Muscle of back (tissue), 10 donors: ENCODE measurements around the gene CUEDC2. TPM values are rescaled to one million over a fixed set of nuclear protein-coding genes. Genes with fewer than 3 reads are reported as not detected.

ENCODE experiments used
- polyA plus RNA-seq, 10 donors: library from polyadenylated mRNA; unstranded; fragments of 120-200 nt; gene quantifications; one replicate each; pipeline ENCODE4 v1.2.1, GENCODE V29; 2013; ENCODE audit not compliant: insufficient read length in 10 of 10

CUEDC2 gene
- polyA plus RNA-seq, 10 donors = 45.7 to 63.9 (median 52.8) TPM

Other genes starting within 250 kb of the CUEDC2 start
- under 1 TPM; 0.25 to 0.80 (median 0.33) TPM for gene ELOVL3, start 206.3 kb downstream of the CUEDC2 start, polyA plus RNA-seq
- 10 to 100 TPM in 9 of 10 donors, 1 to 10 TPM in 1; 9.9 to 16.9 (median 12.9) TPM for gene PITX3, start 191.1 kb downstream of the CUEDC2 start, polyA plus RNA-seq
- 10 to 100 TPM; 41.2 to 56.6 (median 51.1) TPM for gene GBF1, start 187.0 kb downstream of the CUEDC2 start, polyA plus RNA-seq
- gene NFKB2, start 36.9 kb downstream of the CUEDC2 start, polyA plus RNA-seq = 10 to 100 TPM; 13.6 to 18.0 (median 15.7) TPM
- 10 to 100 TPM in 1 of 10 donors, 1 to 10 TPM in 9; 3.8 to 11.6 (median 5.9) TPM for gene PSD, start 13.8 kb downstream of the CUEDC2 start, polyA plus RNA-seq
- gene FBXL15, start 11.7 kb downstream of the CUEDC2 start, polyA plus RNA-seq = 1 to 10 TPM; 3.2 to 7.8 (median 4.8) TPM
- gene C10orf95, start 19.0 kb upstream of the CUEDC2 start, polyA plus RNA-seq = under 1 TPM in 2 of 10 donors, not detected in 8; 0.12 to 0.13 TPM
- gene ACTR1A, start 70.1 kb upstream of the CUEDC2 start, polyA plus RNA-seq = 100 to 1,000 TPM in 1 of 10 donors, 10 to 100 TPM in 9; 72.6 to 104 (median 79.8) TPM
- 10 to 100 TPM; 11.0 to 18.5 (median 14.5) TPM for gene SUFU, start 71.4 kb upstream of the CUEDC2 start, polyA plus RNA-seq
- gene TRIM8, start 211.9 kb upstream of the CUEDC2 start, polyA plus RNA-seq = 10 to 100 TPM; 67.0 to 87.1 (median 74.8) TPM